ENCODE measurements around the gene CD84.
"Not testable (repeated sequence)": the region's sequence is repeated elsewhere in the genome, so short reads cannot be mapped to it uniquely, and the experiment has no call there.

Gene CD84

GRCh38 chr1:160500321-160500990, 78.8 kb downstream of the CD84 start:
- DNase-seq = no peak

GRCh38 chr1:160499631-160500030, 79.7 kb downstream of the CD84 start:
- no peak for DNase-seq

GRCh38 chr1:160498301-160499065, 80.8 kb downstream of the CD84 start:
- not testable (repeated sequence) for DNase-seq

GRCh38 chr1:160496334-160496733, 83.0 kb downstream of the CD84 start:
- DNase-seq = no peak

- no peak for DNase-seq
Observed at GRCh38 chr1:160494620-160495019, 84.7 kb downstream of the CD84 start.

- no peak for DNase-seq
Observed at GRCh38 chr1:160492617-160493016, 86.7 kb downstream of the CD84 start.

GRCh38 chr1:160491981-160492380, 87.3 kb downstream of the CD84 start:
- no peak for DNase-seq

All from MV-4-11 (cell line).